HG03060 (cell line): Measurements from ENCODE around the gene DUSP16.
"Not testable (repeated sequence)": the region's sequence is repeated elsewhere in the genome, so short reads cannot be mapped to it uniquely, and the experiment has no call there.

Source experiments
- ATAC-seq: cut with Tn5 transposase; IDR thresholded peaks from one replicate; pipeline ENCODE4 v1.9.1; 2021; ENCODE audit warnings: low read depth, moderate number of reproducible peaks; ENCODE audit not compliant: unreplicated experiment

The DUSP16 gene

DNA sequence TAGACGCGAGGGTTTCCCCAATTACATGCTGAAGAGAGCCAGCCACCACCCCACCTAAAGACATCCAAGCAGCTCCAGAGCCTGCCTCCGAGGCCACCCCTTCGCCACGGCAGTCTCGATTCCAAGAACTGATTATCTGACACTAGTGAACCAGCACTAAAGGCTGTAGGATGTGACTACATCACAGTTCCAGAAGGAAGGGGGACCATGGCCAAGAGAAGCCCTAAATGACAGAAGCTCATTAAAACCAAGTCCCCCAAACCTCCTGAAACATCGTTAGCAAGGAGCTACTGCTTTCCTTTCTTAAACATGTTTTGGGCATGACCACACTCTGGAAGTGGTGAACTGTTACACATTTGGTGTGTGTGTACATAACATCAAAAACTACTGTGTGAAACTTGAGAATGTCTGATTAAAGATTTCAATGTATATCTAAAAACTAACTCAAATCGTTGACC is 88.2 kb downstream of the DUSP16 start:
- no peak for ATAC-seq

- ATAC-seq = no peak
Measured at GRCh38 chr12:12473223-12473622, 89.4 kb downstream of the DUSP16 start.

DNA sequence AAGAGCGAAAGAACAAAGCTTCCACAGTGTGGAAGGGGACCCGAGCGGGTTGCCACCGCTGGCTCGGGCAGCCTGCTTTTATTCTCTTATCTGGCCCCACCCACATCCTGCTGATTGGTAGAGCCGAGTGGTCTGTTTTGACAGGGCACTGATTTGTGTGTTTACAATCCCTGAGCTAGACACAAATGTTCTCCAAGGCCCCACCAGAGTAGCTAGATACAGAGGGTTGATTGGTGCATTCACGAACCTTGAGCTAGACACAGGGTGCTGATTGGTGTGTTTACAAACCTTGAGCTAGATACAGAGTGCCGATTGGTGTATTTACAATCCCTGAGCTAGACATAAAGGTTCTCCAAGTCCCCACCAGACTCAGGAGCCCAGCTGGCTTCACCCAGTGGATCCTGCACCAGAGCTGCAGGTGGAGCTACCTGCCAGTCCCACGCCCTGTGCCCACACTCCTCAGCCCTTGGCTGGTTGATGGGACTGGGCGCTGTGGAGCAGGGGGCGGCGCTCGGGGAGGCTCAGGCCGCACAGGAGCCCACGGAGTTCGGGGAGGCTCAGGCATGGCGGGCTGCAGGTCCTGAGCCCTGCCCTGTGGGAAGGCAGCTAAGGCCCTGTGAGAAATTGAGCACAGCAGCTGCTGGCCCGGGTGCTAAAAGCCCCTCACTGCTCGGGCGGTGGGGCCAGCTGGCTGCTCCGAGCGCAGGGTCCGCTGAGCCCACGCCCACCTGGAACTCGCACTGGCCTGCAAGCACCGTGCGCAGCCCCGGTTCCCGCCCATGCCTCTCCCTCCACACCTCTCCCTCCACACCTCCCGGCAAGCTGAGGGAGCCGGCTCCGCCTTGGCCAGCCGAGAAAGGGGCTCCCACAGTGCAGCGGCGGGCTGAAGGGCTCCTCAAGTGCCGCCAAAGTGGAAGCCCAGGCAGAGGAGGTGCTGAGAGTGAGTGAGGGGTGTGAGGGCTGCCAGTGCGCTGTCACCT is 90.4 kb downstream of the DUSP16 start:
- not testable (repeated sequence) for ATAC-seq

DNA sequence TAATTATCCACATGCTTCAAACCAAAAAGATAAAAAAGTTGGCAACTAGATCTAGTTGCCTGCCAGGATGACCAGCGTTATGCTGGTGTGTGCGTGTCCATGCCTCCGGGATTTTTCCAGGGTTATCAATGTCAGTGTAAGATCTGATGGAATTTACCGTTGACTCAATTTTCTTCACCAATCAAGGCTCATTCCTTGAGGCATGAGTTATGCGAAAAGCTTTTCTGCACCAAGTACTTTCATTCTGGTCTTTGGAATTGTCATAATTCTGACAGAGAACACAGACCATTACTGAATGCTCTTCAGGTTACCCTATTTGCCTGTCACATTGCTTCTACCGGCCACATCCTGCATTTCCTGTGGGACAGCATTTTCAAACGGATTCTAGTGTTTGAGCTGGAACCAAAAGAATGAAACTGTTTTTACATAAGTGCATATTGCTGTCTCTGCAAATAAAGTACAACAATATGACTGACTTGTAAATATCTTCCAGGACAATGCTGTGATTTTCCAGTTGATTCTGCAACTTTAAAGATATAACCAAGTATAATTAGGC is 91.8 kb downstream of the DUSP16 start:
- no peak for ATAC-seq

DNA sequence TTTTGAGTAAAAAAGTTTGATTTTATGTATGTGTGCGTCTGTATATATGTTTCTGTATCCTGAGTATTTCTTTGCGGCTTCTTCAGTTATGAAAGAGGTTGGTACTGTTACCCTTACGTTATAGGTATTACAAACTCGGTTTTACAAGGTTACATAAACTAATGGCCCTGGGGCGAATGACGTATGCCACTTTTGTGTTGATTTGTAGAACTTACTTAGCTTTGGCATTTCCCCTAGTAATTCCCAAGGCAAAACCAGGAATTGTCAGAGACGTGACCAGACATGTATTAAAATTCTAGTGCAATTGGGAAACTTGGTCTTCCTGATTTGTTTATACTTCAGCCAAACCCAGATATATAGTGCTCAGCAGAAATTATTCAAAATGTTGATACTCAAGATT is 93.3 kb downstream of the DUSP16 start:
- no peak for ATAC-seq

DNA sequence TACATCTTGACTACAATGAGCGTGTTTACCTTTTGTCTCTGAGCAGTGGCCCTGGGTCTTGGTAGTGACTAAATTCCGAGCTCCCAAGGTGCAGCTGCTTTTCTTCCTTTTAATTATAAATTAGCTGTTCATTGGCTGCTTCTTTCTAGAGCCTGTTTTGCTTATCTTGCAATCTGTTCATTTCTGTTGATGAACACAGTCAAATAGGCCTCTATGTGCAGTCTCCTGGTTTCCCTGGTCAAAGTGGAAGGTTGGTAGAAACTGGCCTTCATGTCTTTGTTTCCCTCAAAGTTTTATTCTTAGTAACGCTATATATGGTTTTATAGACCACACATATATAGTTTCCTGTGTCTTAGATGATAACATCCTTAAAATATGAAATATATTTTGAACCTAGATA is 94.1 kb downstream of the DUSP16 start:
- no peak for ATAC-seq

GRCh38 chr12:12467688-12468261 is 94.9 kb downstream of the DUSP16 start:
- no peak for ATAC-seq

- no peak for ATAC-seq
Measured at GRCh38 chr12:12467264-12467663, 95.4 kb downstream of the DUSP16 start.

DNA sequence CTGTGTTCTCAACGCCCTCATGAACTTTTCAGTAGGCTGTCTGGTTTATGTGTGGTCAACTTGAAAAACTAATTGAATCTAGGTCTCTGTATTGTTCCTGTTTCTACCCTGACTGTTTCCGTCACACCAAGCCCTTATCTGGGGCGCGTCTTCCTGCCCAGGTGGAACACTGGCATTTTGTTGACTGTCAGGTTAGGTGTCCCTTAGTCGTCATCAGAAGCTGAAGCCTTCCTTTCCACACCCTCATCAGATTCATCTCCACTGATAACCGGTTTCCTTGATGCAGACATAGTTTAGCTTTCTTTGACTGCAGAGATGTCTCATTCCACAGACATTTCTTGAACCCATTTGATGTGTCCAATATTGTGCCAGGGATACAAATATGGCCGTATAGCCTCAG is 96.5 kb downstream of the DUSP16 start:
- no peak for ATAC-seq

- ATAC-seq = no peak
Measured at GRCh38 chr12:12465522-12465921, 97.1 kb downstream of the DUSP16 start.

DNA sequence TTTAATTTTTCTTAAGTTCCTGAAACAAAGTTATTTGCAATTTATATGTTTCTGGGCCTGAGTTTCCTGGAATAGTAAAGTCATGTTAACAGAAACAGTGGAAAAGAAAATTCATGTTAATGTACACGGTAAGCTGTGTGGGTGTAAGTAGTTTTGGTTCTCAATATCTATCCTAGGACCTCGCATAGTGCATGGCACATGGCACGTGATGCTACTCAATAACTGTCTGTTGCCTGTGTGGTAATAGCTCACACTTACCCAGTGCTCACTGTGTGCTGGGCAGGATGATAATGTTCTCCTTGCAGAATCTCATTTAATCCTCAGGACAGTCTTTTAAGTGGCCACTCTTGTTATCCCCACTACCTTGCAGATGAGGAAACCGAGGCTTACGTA is 100.7 kb downstream of the DUSP16 start:
- ATAC-seq = no peak

GRCh38 chr12:12460935-12461922 is 101.4 kb downstream of the DUSP16 start:
- ATAC-seq = no peak

- ATAC-seq = no peak
Measured at GRCh38 chr12:12456637-12457036, 106.0 kb downstream of the DUSP16 start.

DNA sequence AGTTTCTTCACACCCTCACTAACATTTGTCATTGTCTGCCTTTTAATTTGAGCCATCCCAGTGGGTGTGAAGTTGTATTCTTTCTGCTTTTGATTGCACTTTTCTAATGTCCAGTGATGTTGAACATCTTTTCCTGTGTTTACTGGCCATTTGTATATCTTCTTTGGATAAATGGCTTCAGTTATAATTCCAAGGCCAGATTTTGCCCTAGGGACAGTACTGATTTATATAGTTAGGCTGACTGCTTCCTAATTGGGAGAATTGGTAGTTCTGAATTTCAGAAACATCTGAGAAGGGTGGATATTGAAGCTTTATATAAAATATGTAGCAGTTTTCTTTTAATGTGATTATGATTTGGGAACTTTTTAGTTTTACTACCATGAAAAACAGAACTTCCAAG is 108.3 kb downstream of the DUSP16 start:
- no peak for ATAC-seq

GRCh38 chr12:12453635-12454034 is 109.0 kb downstream of the DUSP16 start:
- no peak for ATAC-seq

DNA sequence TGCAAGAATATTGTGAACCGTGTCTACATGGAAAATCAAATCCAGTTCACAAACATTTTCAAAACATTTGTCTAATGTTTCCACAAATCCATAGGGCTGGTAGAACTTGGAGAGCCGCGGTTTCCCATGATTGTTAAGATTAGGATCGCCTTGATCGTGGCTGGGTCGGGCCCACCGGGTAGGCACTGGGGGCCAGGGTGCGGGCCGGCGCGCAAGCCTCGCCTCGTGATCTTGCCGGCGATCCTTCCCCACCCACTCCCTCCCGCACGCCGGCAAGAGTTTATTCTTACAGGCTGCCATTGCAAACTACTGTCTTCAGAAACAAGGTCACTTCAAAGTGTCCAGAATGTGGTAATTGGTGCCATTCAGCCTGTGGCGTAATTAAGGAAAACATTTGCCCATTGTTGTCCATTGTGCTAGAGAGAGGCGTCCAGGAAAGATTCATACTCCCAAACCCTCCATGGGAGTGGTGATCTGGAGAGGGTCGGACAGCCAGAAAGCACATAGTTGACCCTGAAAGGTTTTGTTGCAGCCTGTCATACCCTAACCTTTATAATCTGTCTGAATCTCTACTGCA is 110.2 kb downstream of the DUSP16 start:
- no peak for ATAC-seq

- ATAC-seq = no peak
Measured at GRCh38 chr12:12451098-12451497, 111.6 kb downstream of the DUSP16 start.

DNA sequence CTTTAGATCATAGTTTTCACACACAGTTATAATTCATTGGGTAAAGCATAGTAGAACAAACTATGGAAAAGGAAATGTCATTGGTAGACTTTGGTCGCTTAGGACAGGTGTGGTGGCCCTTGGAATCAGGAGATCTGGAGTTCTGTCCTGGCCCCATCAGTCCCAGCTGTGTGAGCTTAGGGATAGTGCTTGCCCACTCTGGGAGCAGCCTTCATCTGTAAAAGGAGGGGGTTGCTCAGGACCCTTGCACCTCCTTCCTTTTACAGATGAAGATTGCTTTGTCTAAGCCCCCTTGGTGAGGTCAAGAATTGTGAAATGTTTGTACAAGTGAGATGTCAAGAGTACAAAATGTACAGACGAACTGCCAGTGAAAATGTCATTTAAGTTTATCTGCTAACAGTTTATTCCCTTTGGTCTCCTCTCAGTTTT is 112.6 kb downstream of the DUSP16 start:
- ATAC-seq = no peak

- no peak for ATAC-seq
Measured at GRCh38 chr12:12449533-12450025, 113.1 kb downstream of the DUSP16 start.

DNA sequence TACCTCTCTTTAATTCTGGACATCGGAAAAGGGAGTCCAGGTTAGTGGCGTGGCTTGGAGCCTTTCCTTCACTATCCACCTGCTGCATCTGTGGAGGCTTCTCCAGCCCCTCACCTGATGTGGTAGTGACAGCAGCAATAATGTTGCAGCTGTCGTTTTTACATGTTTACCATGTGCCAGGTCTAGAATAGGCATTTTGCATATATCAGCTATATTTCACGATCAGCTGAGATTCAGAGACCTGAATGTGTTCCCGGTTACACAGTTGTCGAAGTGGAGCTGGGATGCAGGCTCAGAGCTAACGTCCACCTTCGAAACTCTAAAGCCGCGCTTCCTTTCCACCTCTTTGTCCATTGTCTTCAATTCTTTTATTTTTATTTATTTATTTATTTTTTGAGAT is 114.8 kb downstream of the DUSP16 start:
- no peak for ATAC-seq
